ENCODE measurements around the gene POLDIP2.

DNA sequence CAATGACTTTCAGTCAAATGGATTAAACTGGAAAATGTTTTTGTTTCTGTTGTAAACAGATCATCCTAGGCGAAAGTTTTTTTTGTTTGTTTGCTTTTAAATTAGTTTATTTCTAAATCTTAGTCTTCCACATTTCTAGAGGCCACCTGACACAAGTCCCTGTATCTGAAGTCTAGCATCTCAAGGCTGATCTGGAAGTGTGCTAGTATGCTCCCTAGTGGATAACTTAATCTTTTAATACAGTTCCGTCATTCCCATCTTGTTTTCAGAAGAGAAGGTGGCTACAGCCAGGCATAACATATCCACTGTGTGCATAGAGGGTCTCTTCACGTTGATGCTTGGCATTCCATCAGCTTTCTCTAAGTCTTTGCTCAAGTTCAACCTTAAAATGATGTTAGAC is 29.6 kb downstream of the POLDIP2 start:
- TF ChIP-seq, protein P1, sequence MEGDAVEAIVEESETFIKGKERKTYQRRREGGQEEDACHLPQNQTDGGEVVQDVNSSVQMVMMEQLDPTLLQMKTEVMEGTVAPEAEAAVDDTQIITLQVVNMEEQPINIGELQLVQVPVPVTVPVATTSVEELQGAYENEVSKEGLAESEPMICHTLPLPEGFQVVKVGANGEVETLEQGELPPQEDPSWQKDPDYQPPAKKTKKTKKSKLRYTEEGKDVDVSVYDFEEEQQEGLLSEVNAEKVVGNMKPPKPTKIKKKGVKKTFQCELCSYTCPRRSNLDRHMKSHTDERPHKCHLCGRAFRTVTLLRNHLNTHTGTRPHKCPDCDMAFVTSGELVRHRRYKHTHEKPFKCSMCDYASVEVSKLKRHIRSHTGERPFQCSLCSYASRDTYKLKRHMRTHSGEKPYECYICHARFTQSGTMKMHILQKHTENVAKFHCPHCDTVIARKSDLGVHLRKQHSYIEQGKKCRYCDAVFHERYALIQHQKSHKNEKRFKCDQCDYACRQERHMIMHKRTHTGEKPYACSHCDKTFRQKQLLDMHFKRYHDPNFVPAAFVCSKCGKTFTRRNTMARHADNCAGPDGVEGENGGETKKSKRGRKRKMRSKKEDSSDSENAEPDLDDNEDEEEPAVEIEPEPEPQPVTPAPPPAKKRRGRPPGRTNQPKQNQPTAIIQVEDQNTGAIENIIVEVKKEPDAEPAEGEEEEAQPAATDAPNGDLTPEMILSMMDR (IDR thresholded peaks at IDR 0.05; ENCODE audit: insufficient read depth, low read length, poor library complexity, severe bottlenecking) = no peak
- TF ChIP-seq EZH2phosphoT487 (conservative IDR thresholded peaks at IDR 0.05; ENCODE audit: low read length) = no peak
